ENCODE measurements around the gene FIGN.

GRCh38 chr2:163675388-163675787 lies 60.4 kb downstream of the FIGN start:
- TF ChIP-seq CTCF (IDR thresholded peaks at IDR 0.05) (no peak), POLR2A (IDR thresholded peaks at IDR 0.05) (no peak)
